CD4-positive, alpha-beta T cell treated with Interleukin-4 for 4 hours (primary cell): ENCODE data around the gene AFF3.

Experiments used
- DNase-seq: peaks from one replicate; pipeline ENCODE4 v3.0.0-alpha.2; 2020

The AFF3 gene

DNA sequence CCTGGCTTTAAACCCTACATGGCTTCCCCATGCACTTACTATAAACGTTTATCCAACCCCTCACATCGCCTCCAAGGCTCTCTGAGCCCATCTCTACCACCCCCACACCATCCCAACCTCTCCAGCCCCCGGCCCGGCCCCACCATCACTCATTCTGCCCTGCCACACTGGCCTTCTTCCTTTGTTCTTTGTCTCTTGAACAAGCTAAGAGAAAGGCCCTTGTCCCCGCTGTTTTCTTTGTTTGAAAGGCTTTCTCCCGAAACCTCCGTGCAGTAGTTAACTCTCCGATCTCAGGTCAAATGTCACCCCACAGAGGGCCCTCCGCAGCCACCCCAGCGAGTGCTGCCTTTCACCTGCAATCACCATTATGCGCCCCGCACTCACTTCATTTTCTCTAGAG is 100.4 kb downstream of the AFF3 start:
- no peak for DNase-seq

GRCh38 chr2:100041385-100041784 is 101.0 kb downstream of the AFF3 start:
- DNase-seq = no peak

- DNase-seq = no peak
Observed at GRCh38 chr2:100040906-100041305, 101.5 kb downstream of the AFF3 start.

DNA sequence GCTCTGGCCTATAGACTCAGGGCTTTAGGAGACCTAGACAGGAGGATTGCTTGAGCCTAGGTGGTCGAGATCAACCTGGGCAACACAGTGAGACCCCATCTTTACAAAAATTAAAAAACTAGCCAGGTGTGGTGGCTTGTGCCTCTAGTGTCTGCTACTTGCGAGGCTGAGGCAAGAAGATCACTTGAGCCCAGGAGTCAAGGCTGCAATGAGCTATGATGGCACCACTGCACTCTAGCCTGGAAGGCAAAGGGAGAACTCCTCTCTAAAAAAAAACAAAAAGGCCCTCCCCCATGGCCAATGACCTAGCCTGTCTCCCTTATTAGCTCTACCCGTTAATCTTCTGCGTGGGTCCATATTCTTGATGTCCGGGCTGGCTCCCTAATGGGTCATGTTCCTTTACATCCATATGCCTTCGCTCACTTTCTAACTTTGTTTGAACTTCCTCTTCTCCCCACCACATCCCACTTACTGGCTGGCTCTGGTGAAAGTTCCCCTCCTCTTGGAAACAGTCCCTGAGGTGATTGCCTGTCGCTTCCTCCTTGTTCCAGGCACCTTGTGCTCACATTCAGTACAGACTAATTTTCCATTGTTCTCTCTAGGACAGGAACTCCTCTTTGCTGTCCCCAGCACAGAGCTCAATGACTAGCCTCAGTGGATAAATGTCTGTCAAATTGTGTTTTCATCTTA is 103.0 kb downstream of the AFF3 start:
- no peak for DNase-seq

DNA sequence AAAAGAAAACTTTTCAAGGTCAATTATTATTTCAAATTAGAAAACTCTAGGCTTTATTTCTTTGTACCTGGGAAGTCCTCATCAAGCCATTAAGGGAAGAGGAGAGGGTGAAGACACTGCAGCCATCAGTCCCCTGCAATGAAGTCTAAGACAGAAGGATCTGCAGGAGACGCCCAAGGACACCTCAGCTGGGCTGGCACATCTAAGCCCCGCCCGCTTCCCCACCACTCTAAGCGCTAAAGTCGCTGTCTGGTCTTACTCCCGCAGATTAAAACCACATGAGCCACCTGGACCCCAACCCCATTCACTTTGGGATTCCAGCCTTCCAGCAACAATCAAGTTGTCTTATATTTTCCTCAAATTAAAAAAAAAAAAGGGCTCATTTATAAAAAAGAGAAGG is 104.4 kb downstream of the AFF3 start:
- DNase-seq = no peak

DNA sequence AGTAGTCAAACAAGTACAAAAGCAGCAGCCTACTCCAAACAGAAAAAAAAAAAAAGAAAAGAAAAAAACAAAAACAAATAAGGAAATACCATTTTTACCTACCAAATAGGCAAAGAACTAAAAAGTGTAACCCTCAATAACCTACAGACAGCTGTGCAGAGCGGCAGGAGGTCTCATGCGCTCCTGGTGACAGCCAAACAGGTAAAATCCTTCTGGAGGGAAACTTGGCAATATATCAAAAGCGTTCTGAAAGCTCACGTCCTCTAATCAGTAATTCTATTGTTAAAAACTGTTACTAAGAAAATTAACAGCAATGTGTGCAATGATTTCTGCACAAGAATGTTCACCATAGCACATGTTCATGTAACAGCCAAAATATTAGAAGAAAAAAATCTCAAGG is 105.6 kb downstream of the AFF3 start:
- DNase-seq = no peak

- no peak for DNase-seq
Observed at GRCh38 chr2:100036026-100036425, 106.4 kb downstream of the AFF3 start.

GRCh38 chr2:100034431-100034830 is 108.0 kb downstream of the AFF3 start:
- DNase-seq = no peak

GRCh38 chr2:100033976-100034375 is 108.4 kb downstream of the AFF3 start:
- DNase-seq = no peak

DNA sequence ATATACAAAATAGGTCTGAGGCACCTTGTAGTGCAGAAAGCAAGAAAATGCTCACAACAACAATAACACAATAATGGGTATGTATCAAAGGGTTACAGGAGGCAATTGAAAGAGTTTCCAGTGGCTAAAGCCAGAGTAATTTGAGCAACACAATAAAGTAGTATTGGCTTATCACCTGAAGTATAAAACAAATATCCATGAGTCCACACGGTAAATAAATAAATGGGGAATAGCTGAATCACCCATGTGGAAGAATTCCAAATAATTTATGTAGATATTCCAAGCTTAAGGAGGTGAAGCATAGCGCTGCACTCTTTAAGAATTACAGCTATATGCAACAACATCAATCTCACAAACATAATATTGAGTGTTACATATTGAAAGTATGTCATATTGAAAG is 110.8 kb downstream of the AFF3 start:
- no peak for DNase-seq

- DNase-seq = no peak
Observed at GRCh38 chr2:100029460-100029859, 112.9 kb downstream of the AFF3 start.

DNA sequence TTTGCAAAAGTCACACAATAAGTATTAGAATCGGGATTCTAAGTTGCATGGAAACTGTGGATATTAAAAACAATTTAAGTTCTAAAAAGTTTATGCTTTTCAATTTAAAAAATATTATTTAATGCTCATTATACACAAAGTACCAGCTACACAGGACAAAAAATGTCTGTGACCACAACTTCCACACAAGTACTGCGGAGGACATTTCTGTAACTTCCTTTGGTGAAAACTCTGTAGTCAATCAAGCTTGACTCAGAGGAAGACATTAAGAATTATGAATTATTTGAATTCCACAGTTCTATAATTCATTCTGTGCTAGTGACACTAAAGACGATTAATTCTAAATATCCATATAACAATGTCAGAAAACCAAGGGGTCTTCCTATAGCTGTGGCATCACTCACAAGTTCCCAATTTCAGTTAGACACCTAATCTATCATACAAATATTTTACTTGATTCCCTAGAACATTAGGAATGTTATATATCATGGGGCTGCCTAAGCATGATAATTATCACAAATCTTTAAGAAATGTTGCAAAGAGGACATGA is 120.5 kb downstream of the AFF3 start:
- no peak for DNase-seq

DNA sequence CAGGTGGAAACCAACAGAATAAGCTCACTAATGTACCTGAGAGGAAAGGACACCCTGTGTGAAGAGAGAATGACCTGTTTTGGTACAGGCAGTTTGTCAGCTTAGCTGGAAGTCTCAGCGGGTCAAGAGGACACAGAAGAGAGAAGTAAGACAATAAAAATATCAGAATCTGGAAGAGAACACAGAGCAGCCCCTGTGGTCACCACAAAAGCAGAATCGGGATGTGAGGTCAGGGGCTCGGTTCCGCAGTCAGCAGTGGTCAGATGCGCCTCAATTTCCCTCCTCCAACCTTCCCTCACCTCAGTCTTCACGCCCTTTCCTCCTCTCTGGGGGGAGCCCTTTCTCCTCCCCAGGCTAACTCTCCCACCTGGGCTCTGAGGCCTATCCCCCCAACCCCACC is 122.9 kb downstream of the AFF3 start:
- DNase-seq = no peak

GRCh38 chr2:100018341-100019193 is 123.8 kb downstream of the AFF3 start:
- no peak for DNase-seq

GRCh38 chr2:100017633-100018032 is 124.8 kb downstream of the AFF3 start:
- no peak for DNase-seq

GRCh38 chr2:100016756-100017155 is 125.6 kb downstream of the AFF3 start:
- DNase-seq = no peak

- DNase-seq = no peak
Observed at GRCh38 chr2:100015849-100016248, 126.5 kb downstream of the AFF3 start.

- DNase-seq = no peak
Observed at GRCh38 chr2:100013892-100014677, 128.3 kb downstream of the AFF3 start.

DNA sequence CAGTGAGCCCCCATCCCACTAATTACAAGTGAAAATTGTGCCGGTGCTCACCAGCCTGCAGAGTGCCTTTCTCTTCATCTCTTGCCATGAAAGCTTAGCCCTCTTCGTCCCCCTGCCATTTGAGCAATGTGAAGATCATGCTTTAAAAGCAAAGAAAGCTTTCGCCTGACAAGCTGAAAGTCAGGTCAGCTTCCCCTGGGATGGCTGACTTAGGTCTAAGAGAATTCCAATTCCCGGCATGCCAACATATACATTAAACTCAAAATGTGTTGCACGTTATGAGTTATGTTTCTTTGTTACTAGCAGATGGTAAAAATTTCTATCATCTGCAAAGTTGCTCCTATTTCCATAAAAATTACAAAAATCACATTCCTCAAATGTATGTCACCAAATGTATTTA is 129.8 kb downstream of the AFF3 start:
- no peak for DNase-seq

- DNase-seq = no peak
Observed at GRCh38 chr2:100011272-100011731, 131.1 kb downstream of the AFF3 start.

GRCh38 chr2:100010606-100011005 is 131.8 kb downstream of the AFF3 start:
- no peak for DNase-seq

DNA sequence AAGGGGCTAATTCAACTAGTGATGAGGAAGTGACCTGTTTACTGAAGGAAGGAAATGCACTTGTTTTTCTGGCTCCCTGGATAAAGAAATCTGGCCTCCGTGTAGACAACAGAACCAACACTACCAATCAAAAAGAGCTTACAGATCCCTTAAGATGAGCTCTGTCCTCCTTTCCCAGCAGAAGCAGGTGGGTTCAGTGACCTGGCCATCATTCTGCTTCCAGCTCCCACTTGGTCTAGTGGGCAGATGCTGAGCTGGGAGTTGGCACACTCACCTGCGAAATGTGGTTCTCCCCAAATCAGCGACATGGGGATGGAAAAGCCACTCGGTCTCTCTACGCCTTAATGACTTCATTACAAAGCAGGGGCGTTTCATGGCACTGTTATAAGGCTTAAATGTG is 132.6 kb downstream of the AFF3 start:
- no peak for DNase-seq

GRCh38 chr2:100008956-100009355 is 133.4 kb downstream of the AFF3 start:
- DNase-seq = no peak
